Stomach (tissue), 9 donors: Measurements from ENCODE around the gene SHMT2. TPM values are rescaled to one million over a fixed set of nuclear protein-coding genes. Genes with fewer than 3 reads are reported as not detected.

ENCODE experiments used
- DNase-seq, 2 donors: peaks; one replicate each; pipeline versions ENCODE4 v3.0.0 to v3.0.0-alpha.2; 2013 to 2019
- H3K27ac ChIP-seq, 5 donors: fragments of 200-600 bp in 4 of 5; sonication (generic) in 4 of 5; one replicate each; pipeline ENCODE4 v1.5.1; 2013 to 2019; ENCODE audit warnings: mild to moderate bottlenecking in 1 of 5, moderate library complexity in 1 of 5
- H3K27me3 ChIP-seq, 3 donors: fragments of 200-600 bp; sonication (generic); one replicate each; pipeline ENCODE4 v1.5.1; 2017 to 2019; ENCODE audit warnings: mixed run types in 1 of 3
- H3K36me3 ChIP-seq, 4 donors: fragments of 200-600 bp; sonication (generic); 1 replicate in 3 of 4; 2 replicates in 1 of 4; pipeline ENCODE4 v1.5.1; 2016 to 2019
- H3K4me1 ChIP-seq, 4 donors: fragments of 200-600 bp; sonication (generic); one replicate each; pipeline ENCODE4 v1.5.1; 2016 to 2019
- H3K4me3 ChIP-seq, 4 donors: fragments of 200-600 bp; sonication (generic) in 3 of 4; one replicate each; pipeline ENCODE4 v1.5.1; 2016 to 2019; ENCODE audit warnings: mild to moderate bottlenecking in 1 of 4
- H3K9me3 ChIP-seq, 4 donors: fragments of 200-600 bp; sonication (generic); one replicate each; pipeline ENCODE4 v1.5.1; 2016 to 2019
- CTCF ChIP-seq, 7 experiments: fragments of 450-650 bp in 4 of 7; fragments of 200-600 bp in 3 of 7; sonication (generic) in 3 of 7; IDR thresholded peaks; one replicate each; pipeline ENCODE4 v1.5.1; 2016 to 2019; ENCODE audit warnings: antibody characterized with exemption in 7 of 7, control low read depth in 2 of 7, mild to moderate bottlenecking in 1 of 7
- EP300 ChIP-seq: sonication (generic); formaldehyde crosslinking; IDR thresholded peaks from one replicate; pipeline ENCODE4 v1.6.1; 2017; ENCODE audit warnings: antibody characterized with exemption
- POLR2A ChIP-seq, 4 donors: fragments of 450-650 bp; IDR thresholded peaks; one replicate each; pipeline ENCODE4 v1.6.1; 2016; ENCODE audit warnings: antibody characterized with exemption in 4 of 4, control low read depth in 2 of 4, mild to moderate bottlenecking in 1 of 4, moderate library complexity in 1 of 4
- POLR2AphosphoS5 ChIP-seq, 3 donors: sonication (generic); formaldehyde crosslinking; IDR thresholded peaks; one replicate each; pipeline ENCODE4 v1.6.1; 2016; ENCODE audit warnings: antibody characterized with exemption in 3 of 3
- WGBS, 5 donors: extraction: QIAGEN DNeasy Blood & Tissue Kit in 3 of 5; methylation state at CpG; one replicate each; pipeline versions ENCODE4 v1.1.5 to v1.1.7; 2013 to 2018; 5-methylcytosine and 5-hydroxymethylcytosine counted together
- intact Hi-C: fragments of 100-400 bp; cut with DNase I; formaldehyde crosslinking; loops from one replicate; pipeline ENCODE4 v1.15.1; 2023; ENCODE audit warnings: low total_unique reads
- polyA plus RNA-seq, 3 donors: library from polyadenylated mRNA; stranded (reverse); fragments of 200-250 nt; gene quantifications; one replicate each; pipeline ENCODE4 v1.2.3, GENCODE V29; 2013
- total RNA-seq, 5 donors: library from RNA; depleted of rRNA; stranded (reverse); fragments of >200 nt; gene quantifications; one replicate each; pipeline versions ENCODE4 v1.1.0 to v1.2.3, GENCODE V29; 2014 to 2016
- donor health status: healthy with polysubstance abuse.
- donor health status: Bipolar disorder and iron deficiency.
- donor health status: healthy.

SHMT2 gene
- total and polyA plus RNA-seq, 8 donors = 26.1 to 93.7 (median 58.0) TPM

GRCh38 chr12:57185906-57186508, 43.5 kb upstream of the SHMT2 start:
- H3K27me3 ChIP-seq = no peaks in the 10 kb centered on the region
- intact Hi-C loops = no loop called here
- DNase-seq = no peak
- H3K4me3 ChIP-seq = no peak overlapping the region
- H3K36me3 ChIP-seq = peaks cover 62 to 90% (median 85%) of the 10 kb centered on the region in 4 donors
- H3K27ac ChIP-seq = no peak overlapping the region
- 89 to 91% (median 90%) methylated on average over 9 to 12 of the region's 12 CpGs for WGBS, 5 donors
- H3K4me1 ChIP-seq = no peaks in the 10 kb centered on the region
- H3K9me3 ChIP-seq = no peaks in the 10 kb centered on the region
- TF ChIP-seq EP300 (no peak), POLR2A (IDR thresholded peaks at IDR 0.05) (no peak), CTCF (IDR thresholded peaks at IDR 0.05) (no peak), POLR2AphosphoS5 (IDR thresholded peaks at IDR 0.05) (no peak)

- WGBS, 5 donors = 69 to 81% (median 75%) methylated on average over 21 of the region's 21 CpGs
- no peak overlapping the region for H3K4me3 ChIP-seq
- no peak overlapping the region for H3K27ac ChIP-seq
- H3K9me3 ChIP-seq = no peaks in the 10 kb centered on the region
- no peak for DNase-seq
- TF ChIP-seq POLR2AphosphoS5 (IDR thresholded peaks at IDR 0.05) = no peak
- TF ChIP-seq EP300 = no peak
- no peak for TF ChIP-seq CTCF (IDR thresholded peaks at IDR 0.05)
- TF ChIP-seq POLR2A (IDR thresholded peaks at IDR 0.05) = no peak
- peaks cover 75 to 94% (median 92%) of the 10 kb centered on the region in 4 donors for H3K36me3 ChIP-seq
- intact Hi-C loops = no loop called here
- H3K27me3 ChIP-seq = no peaks in the 10 kb centered on the region
- no peaks in the 10 kb centered on the region for H3K4me1 ChIP-seq
Observed at GRCh38 chr12:57187222-57188089, 42.1 kb upstream of the SHMT2 start.

- H3K36me3 ChIP-seq = peaks cover 81 to 100% (median 98%) of the 10 kb centered on the region in 4 donors
- 74 to 86% (median 82%) methylated on average over 7 to 8 of the region's 8 CpGs for WGBS, 5 donors
- H3K27me3 ChIP-seq = no peaks in the 10 kb centered on the region
- no peak overlapping the region for H3K27ac ChIP-seq
- no peak for DNase-seq
- intact Hi-C loops = no loop called here
- H3K9me3 ChIP-seq = no peaks in the 10 kb centered on the region
- no peaks in the 10 kb centered on the region for H3K4me1 ChIP-seq
- TF ChIP-seq POLR2A (IDR thresholded peaks at IDR 0.05) (no peak), EP300 (no peak), CTCF (IDR thresholded peaks at IDR 0.05) (no peak), POLR2AphosphoS5 (IDR thresholded peaks at IDR 0.05) (no peak)
- H3K4me3 ChIP-seq = no peak overlapping the region
Observed at GRCh38 chr12:57188090-57188425, 41.5 kb upstream of the SHMT2 start.

GRCh38 chr12:57190037-57190436, 39.5 kb upstream of the SHMT2 start:
- no peak for TF ChIP-seq CTCF (IDR thresholded peaks at IDR 0.05)
- TF ChIP-seq EP300 = no peak
- TF ChIP-seq POLR2A (IDR thresholded peaks at IDR 0.05) = no peak
- no peak for TF ChIP-seq POLR2AphosphoS5 (IDR thresholded peaks at IDR 0.05)
- Histone ChIP-seq H3K27ac (no peak overlapping the region), H3K4me3 (no peak overlapping the region), H3K4me1 (no peaks in the 10 kb centered on the region), H3K27me3 (no peaks in the 10 kb centered on the region), H3K9me3 (no peaks in the 10 kb centered on the region), H3K36me3 (peaks cover 79 to 100% (median 100%) of the 10 kb centered on the region in 4 donors)
- intact Hi-C loops = no loop called here
- WGBS, 5 donors = 76 to 86% (median 81%) methylated on average over 6 of the region's 6 CpGs
- DNase-seq = no peak
